ENCODE measurements around the gene KCNJ6. TPM values are rescaled to one million over a fixed set of nuclear protein-coding genes. Genes with fewer than 3 reads are reported as not detected.

KCNJ6 gene
- total and polyA plus RNA-seq, 10 of the 15 experiments (the other 5 are each of a cell fraction or from before 2014, with no cell fraction given): 0.03 to 0.07 (median 0.04) TPM; not detected in 7

GRCh38 chr21:37766129-37766528 lies 150.1 kb downstream of the KCNJ6 start (continued):
- no peak for TF ChIP-seq BCLAF1 (IDR thresholded peaks at IDR 0.05)
- no peak for TF ChIP-seq RELA (IDR thresholded peaks at IDR 0.05; ENCODE audit: borderline replicate concordance, partially characterized antibody)
- TF ChIP-seq MTA3 (IDR thresholded peaks at IDR 0.05; ENCODE audit: borderline replicate concordance, low read length): no peak

GRCh38 chr21:37765221-37765900 lies 150.9 kb downstream of the KCNJ6 start:
- Histone ChIP-seq H3K27ac (ENCODE audit: control insufficient read depth, insufficient read depth) (no peak overlapping the region), H3K4me3 (no peak overlapping the region), H3K36me3 (ENCODE audit: control insufficient read depth in 2 of 2, insufficient read depth in 2 of 2, low read length in 1 of 2) (no peaks in the 10 kb centered on the region), H3K79me2 (ENCODE audit: control insufficient read depth, insufficient read depth, low read length) (no peaks in the 10 kb centered on the region), H2AFZ (ENCODE audit: control insufficient read depth, low read depth, low read length) (no peak overlapping the region), H3K9me3 (replicated peaks; ENCODE audit: control insufficient read depth, insufficient read depth, low read length) (no peaks in the 10 kb centered on the region; the same call in 2 of the 3 replicates), H3K4me1 (ENCODE audit: control insufficient read depth, insufficient read depth, low read length) (no peaks in the 10 kb centered on the region), H3K4me2 (ENCODE audit: control insufficient read depth, insufficient read depth) (no peak overlapping the region), H4K20me1 (ENCODE audit: control insufficient read depth, insufficient read depth) (no peaks in the 10 kb centered on the region), H3K9ac (ENCODE audit: control insufficient read depth, insufficient read depth, low read length) (no peak overlapping the region), H3K27me3 (replicated peaks in 1 of 2; ENCODE audit: control insufficient read depth in 2 of 2, insufficient read depth in 2 of 2, low read length in 1 of 2) (no peaks in the 10 kb centered on the region)
- DNase-seq (ENCODE audit: low read depth, low spot score) (no peak), ATAC-seq (peak; percentile 30; the same call in 2 of the 3 replicates), FAIRE-seq (no peak)
- ChIA-PET RAD21 (ENCODE audit: unreplicated experiment) (no interaction called here), SMC1A (ENCODE audit: uncharacterized antibody, unreplicated experiment) (no interaction called here), POLR2A (no interaction called here), CTCF (interaction anchor here (1.5 kb wide), 1 partner anchor 11 kb away, joined by 5 read pairs; no protein-coding TSS in a partner anchor)
- WGBS (ENCODE audit: insufficient coverage, insufficient replicate concordance, low lambda C conversion rate, missing lambda C conversion rate): 11% methylated on average over 5 of the region's 5 CpGs
- intact Hi-C loops (cut with micrococcal nuclease; ENCODE audit: unreplicated experiment): no loop called here
- in situ Hi-C loops (cut with MboI): no loop called here
- no peak for TF ChIP-seq SMAD5 (IDR thresholded peaks at IDR 0.05; ENCODE audit: low read depth)
- TF ChIP-seq PKNOX1 (IDR thresholded peaks at IDR 0.05): peak; percentile 65
- no TSS peak for BruUV-seq (replicated peaks)

All from GM12878 (cell line).